Liver (tissue), 9 donors: ENCODE measurements around the gene CACNA1C. TPM values are rescaled to one million over a fixed set of nuclear protein-coding genes. Genes with fewer than 3 reads are reported as not detected.

Experiments
- DNase-seq: peaks from one replicate; pipeline ENCODE4 v3.0.0-alpha.2; 2017; ENCODE audit warnings: low spot score
- H3K27ac ChIP-seq, 2 donors: one replicate each; pipeline ENCODE4 v1.7.0; 2013; ENCODE audit warnings: inconsistent platforms in 2 of 2, low read length in 2 of 2, control low read depth in 1 of 2, low read depth in 1 of 2, mild to moderate bottlenecking in 1 of 2
- H3K27me3 ChIP-seq, 4 donors: one replicate each; pipeline versions ENCODE4 v1.6.1 to v1.7.0; 2013; ENCODE audit warnings: low read length in 3 of 4, inconsistent platforms in 1 of 4, mild to moderate bottlenecking in 1 of 4, moderate library complexity in 1 of 4; ENCODE audit not compliant: control insufficient read depth in 4 of 4, insufficient read depth in 4 of 4
- H3K36me3 ChIP-seq, 4 donors: one replicate each; pipeline versions ENCODE4 v1.6.1 to v1.7.0; 2013; ENCODE audit warnings: low read length in 3 of 4, mild to moderate bottlenecking in 3 of 4, low read depth in 1 of 4, moderate library complexity in 1 of 4; ENCODE audit not compliant: control insufficient read depth in 4 of 4, insufficient read depth in 3 of 4
- H3K4me1 ChIP-seq, 4 donors: one replicate each; pipeline versions ENCODE4 v1.6.1 to v1.7.0; 2013; ENCODE audit warnings: low read length in 3 of 4, mild to moderate bottlenecking in 3 of 4, moderate library complexity in 1 of 4; ENCODE audit not compliant: control insufficient read depth in 4 of 4, insufficient read depth in 4 of 4
- H3K4me3 ChIP-seq, 3 donors: one replicate each; pipeline versions ENCODE4 v1.6.1 to v1.7.0; 2013; ENCODE audit warnings: low read length in 3 of 3, control low read depth in 1 of 3, low read depth in 1 of 3, mild to moderate bottlenecking in 1 of 3
- H3K9ac ChIP-seq, 2 donors: one replicate each; pipeline ENCODE4 v1.7.0; 2013; ENCODE audit warnings: low read length in 2 of 2, mild to moderate bottlenecking in 2 of 2, moderate library complexity in 2 of 2, control low read depth in 1 of 2, low read depth in 1 of 2
- H3K9me3 ChIP-seq, 4 donors: one replicate each; pipeline versions ENCODE4 v1.6.1 to v1.7.0; 2013; ENCODE audit warnings: low read length in 3 of 4; ENCODE audit not compliant: control insufficient read depth in 4 of 4
- ATF3 ChIP-seq: IDR thresholded peaks from 2 replicates; pipeline ENCODE4 v1.6.1; 2016; ENCODE audit warnings: antibody characterized with exemption
- CTCF ChIP-seq: fragments of 150-350 bp; IDR thresholded peaks from 2 replicates; pipeline ENCODE4 v1.5.1; 2017; ENCODE audit warnings: improper control_type of control experiment, low read depth, low read length; ENCODE audit not compliant: missing input control
- FOXA1 ChIP-seq: IDR thresholded peaks from 2 replicates; pipeline ENCODE4 v1.6.1; 2016; ENCODE audit warnings: antibody characterized with exemption
- FOXA2 ChIP-seq: IDR thresholded peaks from 2 replicates; pipeline ENCODE4 v1.6.1; 2016; ENCODE audit warnings: antibody characterized with exemption
- GABPA ChIP-seq, 2 donors: IDR thresholded peaks in 1 of 2; conservative IDR thresholded peaks in 1 of 2; 2 replicates each; pipeline ENCODE4 v1.6.1; 2016; ENCODE audit warnings: antibody characterized with exemption in 2 of 2, mild to moderate bottlenecking in 1 of 2, moderate library complexity in 1 of 2
- HNF4A ChIP-seq, 2 donors: conservative IDR thresholded peaks; 2 replicates each; pipeline ENCODE4 v1.6.1; 2016; ENCODE audit warnings: antibody characterized with exemption in 2 of 2, mild to moderate bottlenecking in 2 of 2
- HNF4G ChIP-seq: IDR thresholded peaks from 2 replicates; pipeline ENCODE4 v1.6.1; 2016; ENCODE audit warnings: antibody characterized with exemption
- JUND ChIP-seq, 2 donors: IDR thresholded peaks; 2 replicates each; pipeline ENCODE4 v1.6.1; 2016; ENCODE audit warnings: antibody characterized with exemption in 2 of 2
- MAX ChIP-seq: IDR thresholded peaks from 2 replicates; pipeline ENCODE4 v1.6.1; 2016; ENCODE audit warnings: antibody characterized with exemption
- RAD21 ChIP-seq, 2 donors: IDR thresholded peaks; 2 replicates each; pipeline ENCODE4 v1.6.1; 2016; ENCODE audit warnings: antibody characterized with exemption in 2 of 2, mild to moderate bottlenecking in 2 of 2
- REST ChIP-seq: IDR thresholded peaks from 2 replicates; pipeline ENCODE4 v1.6.1; 2016; ENCODE audit warnings: antibody characterized with exemption, mild to moderate bottlenecking
- RXRA ChIP-seq, 2 donors: IDR thresholded peaks; 2 replicates each; pipeline ENCODE4 v1.6.1; 2017 to 2018; ENCODE audit warnings: antibody characterized with exemption in 2 of 2, mild to moderate bottlenecking in 1 of 2
- SP1 ChIP-seq: IDR thresholded peaks from 2 replicates; pipeline ENCODE4 v1.6.1; 2018; ENCODE audit warnings: antibody characterized with exemption, mild to moderate bottlenecking
- TAF1 ChIP-seq: conservative IDR thresholded peaks from 2 replicates; pipeline ENCODE4 v1.6.1; 2016; ENCODE audit warnings: antibody characterized with exemption, mild to moderate bottlenecking
- YY1 ChIP-seq: IDR thresholded peaks from 2 replicates; pipeline ENCODE4 v1.6.1; 2016; ENCODE audit warnings: antibody characterized with exemption, mild to moderate bottlenecking
- ZBTB33 ChIP-seq: IDR thresholded peaks from 2 replicates; pipeline ENCODE4 v1.6.1; 2016; ENCODE audit warnings: antibody characterized with exemption
- WGBS: extraction: QIAGEN DNeasy Blood & Tissue Kit; methylation state at CpG from one replicate; pipeline ENCODE4 v1.1.7; 2013; 5-methylcytosine and 5-hydroxymethylcytosine counted together
- polyA plus RNA-seq, 2 donors: library from polyadenylated mRNA; stranded (reverse) in 1 of 2; unstranded in 1 of 2; fragments of 200-250 nt in 1 of 2; fragments of >200 nt in 1 of 2; fragmentation: Nextera tagmentation in 1 of 2; extraction: Ambion mirVana in 1 of 2; gene quantifications; one replicate each; pipeline versions ENCODE4 v1.2.1 to v1.2.3, GENCODE V29; 2013 to 2015
- total RNA-seq, 2 donors: library from RNA; depleted of rRNA; stranded (reverse); fragments of >200 nt; gene quantifications; one replicate each; pipeline ENCODE4 v1.2.3, GENCODE V29; 2014
- donor health status: healthy.
- donor health status: healthy.
- donor health status: healthy.
- donor health status: healthy.
- donor health status: healthy.

The CACNA1C gene
- total and polyA plus RNA-seq, 4 donors = 0.23 to 1.9 (median 0.41) TPM

GRCh38 chr12:2681450-2682205, 628.8 kb downstream of the CACNA1C start:
- WGBS = 70% methylated on average over 12 of the region's 12 CpGs
- TF ChIP-seq YY1 (no peak), FOXA1 (no peak), REST (no peak), HNF4A (conservative IDR thresholded peaks at IDR 0.05) (no peak), RXRA (IDR thresholded peaks at IDR 0.05) (no peak), FOXA2 (no peak), RAD21 (IDR thresholded peaks at IDR 0.05) (no peak), HNF4G (no peak), TAF1 (no peak), MAX (no peak), ATF3 (no peak), GABPA (IDR thresholded peaks at IDR 0.05 in 1 of 2, conservative IDR thresholded peaks at IDR 0.05 in 1 of 2) (no peak), SP1 (no peak), ZBTB33 (no peak), JUND (IDR thresholded peaks at IDR 0.05) (no peak), CTCF (no peak)
- Histone ChIP-seq H3K27ac (no peak overlapping the region), H3K4me1 (no peaks in the 10 kb centered on the region), H3K9me3 (no peaks in the 10 kb centered on the region), H3K4me3 (no peak overlapping the region), H3K9ac (no peak overlapping the region), H3K36me3 (no peaks in the 10 kb centered on the region), H3K27me3 (no peaks in the 10 kb centered on the region)
- no peak for DNase-seq
